Subcutaneous abdominal adipose tissue (tissue), 5 donors: ENCODE measurements around the gene SUPT6H.
"Not testable (repeated sequence)": the region's sequence is repeated elsewhere in the genome, so short reads cannot be mapped to it uniquely, and the experiment has no call there.

Experiments
- H3K27ac ChIP-seq: one replicate; pipeline ENCODE4 v1.7.0; 2013; ENCODE audit warnings: low read depth, mild to moderate bottlenecking, inconsistent platforms, low read length, moderate library complexity
- H3K27me3 ChIP-seq, 5 donors: one replicate each; pipeline ENCODE4 v1.7.0; 2013; ENCODE audit warnings: low read length in 5 of 5, inconsistent platforms in 1 of 5; ENCODE audit not compliant: control insufficient read depth in 5 of 5, insufficient read depth in 4 of 5
- H3K36me3 ChIP-seq, 5 donors: one replicate each; pipeline ENCODE4 v1.7.0; 2013; ENCODE audit warnings: low read length in 5 of 5; ENCODE audit not compliant: control insufficient read depth in 5 of 5, insufficient read depth in 5 of 5
- H3K4me1 ChIP-seq, 5 donors: one replicate each; pipeline ENCODE4 v1.7.0; 2013; ENCODE audit warnings: low read length in 5 of 5, mild to moderate bottlenecking in 3 of 5, moderate library complexity in 1 of 5; ENCODE audit not compliant: control insufficient read depth in 5 of 5, insufficient read depth in 5 of 5
- H3K4me3 ChIP-seq, 5 donors: one replicate each; pipeline ENCODE4 v1.7.0; 2013; ENCODE audit warnings: low read length in 5 of 5, low read depth in 1 of 5
- H3K9ac ChIP-seq, 5 donors: one replicate each; pipeline ENCODE4 v1.7.0; 2013; ENCODE audit warnings: low read length in 5 of 5, mild to moderate bottlenecking in 4 of 5, moderate library complexity in 3 of 5
- H3K9me3 ChIP-seq, 5 donors: one replicate each; pipeline ENCODE4 v1.7.0; 2013; ENCODE audit warnings: low read length in 5 of 5; ENCODE audit not compliant: control insufficient read depth in 5 of 5
- donor health status: healthy.
- donor health status: healthy.
- donor health status: healthy.
- donor health status: healthy.
- donor health status: healthy.

Gene SUPT6H

GRCh38 chr17:28723159-28723835, 61.3 kb downstream of the SUPT6H start:
- Histone ChIP-seq H3K4me1 (peaks cover 14 to 69% (median 64%) of the 10 kb centered on the region in 5 donors), H3K36me3 (peaks cover 8 to 34% (median 30%) of the 10 kb centered on the region in 5 donors), H3K27me3 (peaks cover 0 to 3% (median 0%) of the 10 kb centered on the region in 5 donors), H3K9ac (no peak overlapping the region), H3K9me3 (no peaks in the 10 kb centered on the region), H3K4me3 (no peak overlapping the region), H3K27ac (no peak overlapping the region)

GRCh38 chr17:28723836-28724499, 62.0 kb downstream of the SUPT6H start:
- H3K4me1 ChIP-seq = peaks cover 14 to 66% (median 60%) of the 10 kb centered on the region in 5 donors
- H3K27ac ChIP-seq = peak overlapping the region; percentile 17

GRCh38 chr17:28724500-28725165, 62.6 kb downstream of the SUPT6H start:
- H3K27ac ChIP-seq = peak overlapping the region; percentile 54

More at GRCh38 chr17:28723836-28724499, 62.0 kb downstream of the SUPT6H start:
- not testable (repeated sequence) for H3K9ac ChIP-seq, H3K9me3 ChIP-seq, H3K27me3 ChIP-seq, H3K4me3 ChIP-seq
- peaks cover 8 to 34% (median 30%) of the 10 kb centered on the region in 5 donors for H3K36me3 ChIP-seq

GRCh38 chr17:28725166-28725659, 63.2 kb downstream of the SUPT6H start:
- Histone ChIP-seq H3K4me1 (peaks cover 11 to 60% (median 58%) of the 10 kb centered on the region in 5 donors), H3K4me3 (peak overlapping the region; percentile 35 to 95 (median 60)), H3K9me3 (no peaks in the 10 kb centered on the region), H3K36me3 (peaks cover 8 to 34% (median 30%) of the 10 kb centered on the region in 5 donors), H3K9ac (peak overlapping the region in 4 of 5 donors; percentile 51 to 76 (median 66)), H3K27ac (peak overlapping the region; percentile 54), H3K27me3 (no peaks in the 10 kb centered on the region)

More at GRCh38 chr17:28724500-28725165, 62.6 kb downstream of the SUPT6H start:
- H3K4me3 ChIP-seq = no peak overlapping the region
- H3K27me3 ChIP-seq = peaks cover 0 to 3% (median 0%) of the 10 kb centered on the region in 5 donors
- no peaks in the 10 kb centered on the region for H3K9me3 ChIP-seq
- H3K9ac ChIP-seq = no peak overlapping the region
- H3K4me1 ChIP-seq = peaks cover 14 to 66% (median 60%) of the 10 kb centered on the region in 5 donors
- peaks cover 8 to 34% (median 30%) of the 10 kb centered on the region in 5 donors for H3K36me3 ChIP-seq

- H3K27ac ChIP-seq = peak overlapping the region; percentile 54
- peaks cover 9 to 55% (median 52%) of the 10 kb centered on the region in 5 donors for H3K4me1 ChIP-seq
- H3K4me3 ChIP-seq = peak overlapping the region; percentile 35 to 95 (median 60)
- H3K27me3 ChIP-seq = no peaks in the 10 kb centered on the region
- H3K9me3 ChIP-seq = no peaks in the 10 kb centered on the region
- peaks cover 8 to 34% (median 30%) of the 10 kb centered on the region in 5 donors for H3K36me3 ChIP-seq
- H3K9ac ChIP-seq = peak overlapping the region in 4 of 5 donors; percentile 51 to 76 (median 66)
These were observed 63.7 kb downstream of the SUPT6H start for GRCh38 chr17:28725660-28726225.

GRCh38 chr17:28726226-28726626, 64.2 kb downstream of the SUPT6H start, which contains the start of gene TLCD1:
Gene TLCD1, minus strand, starts transcription at chr17:28726233. Its CDS starts 136 bp downstream, at chr17:28726097.
- H3K9ac ChIP-seq = peak within 1 kb of the TSS in 4 of 5 donors; percentile 58 to 78 (median 71)
- peaks cover 8 to 34% (median 30%) of the 10 kb centered on the region in 5 donors for H3K36me3 ChIP-seq
- no peaks in the 10 kb centered on the region for H3K27me3 ChIP-seq
- H3K4me3 ChIP-seq = peak within 1 kb of the TSS; percentile 41 to 95 (median 72)
- H3K9me3 ChIP-seq = no peaks in the 10 kb centered on the region
- H3K4me1 ChIP-seq = peaks cover 9 to 50% (median 47%) of the 10 kb centered on the region in 5 donors
- peak within 1 kb of the TSS; percentile 65 for H3K27ac ChIP-seq

- Histone ChIP-seq H3K9me3 (no peaks in the 10 kb centered on the region), H3K4me1 (peaks cover 5 to 44% (median 41%) of the 10 kb centered on the region in 5 donors), H3K27me3 (no peaks in the 10 kb centered on the region), H3K4me3 (peak overlapping the region; percentile 41 to 95 (median 72)), H3K27ac (peak overlapping the region; percentile 65), H3K36me3 (peaks cover 5 to 29% (median 25%) of the 10 kb centered on the region in 5 donors), H3K9ac (peak overlapping the region in 4 of 5 donors; percentile 30 to 78 (median 66))
These were observed 64.9 kb downstream of the SUPT6H start for GRCh38 chr17:28726627-28727491.

- Histone ChIP-seq H3K9me3 (no peaks in the 10 kb centered on the region), H3K27ac (peak within 1 kb of the TSS; percentile 86), H3K9ac (peak within 1 kb of the TSS; percentile 41 to 95 (median 87)), H3K4me1 (peaks cover 5 to 43% (median 36%) of the 10 kb centered on the region in 5 donors), H3K36me3 (peaks cover 4 to 12% (median 11%) of the 10 kb centered on the region in 5 donors), H3K4me3 (peak within 1 kb of the TSS; percentile 79 to 99 (median 91)), H3K27me3 (no peaks in the 10 kb centered on the region)
These were observed 66.6 kb downstream of the SUPT6H start, which contains the start of gene NEK8 for GRCh38 chr17:28728364-28729200. Gene NEK8, plus strand, starts transcription at chr17:28728788. Its CDS starts 26 bp downstream, at chr17:28728814.
